H9 (cell line): ENCODE results near the gene PHLDA1. TPM values are rescaled to one million over a fixed set of nuclear protein-coding genes. Genes with fewer than 3 reads are reported as not detected.

Experiments used
- DNase-seq: peaks from one replicate; pipeline ENCODE4 v3.0.0-alpha.2; 2017
- H2AFZ ChIP-seq: one replicate; pipeline ENCODE4 v1.6.1; 2013; ENCODE audit warnings: mild to moderate bottlenecking, low read length, control low read depth, moderate library complexity
- H2AK5ac ChIP-seq: 2 replicates; pipeline ENCODE4 v1.6.1; 2013; ENCODE audit warnings: low read length, control low read depth, mixed read lengths; ENCODE audit not compliant: insufficient read length
- H2BK120ac ChIP-seq: one replicate; pipeline ENCODE4 v1.6.1; 2013; ENCODE audit warnings: low read depth, mild to moderate bottlenecking, low read length, control low read depth, inconsistent platforms; ENCODE audit not compliant: poor library complexity, severe bottlenecking
- H2BK12ac ChIP-seq: 2 replicates; pipeline ENCODE4 v1.6.1; 2013; ENCODE audit warnings: low read length, control low read depth, mixed read lengths, low read depth; ENCODE audit not compliant: insufficient read length
- H2BK15ac ChIP-seq: 2 replicates; pipeline ENCODE4 v1.6.1; 2013; ENCODE audit warnings: low read depth, low read length, control low read depth
- H2BK20ac ChIP-seq: one replicate; pipeline ENCODE4 v1.6.1; 2013; ENCODE audit warnings: low read depth, mild to moderate bottlenecking, low read length, control low read depth, inconsistent platforms; ENCODE audit not compliant: poor library complexity, severe bottlenecking
- H2BK5ac ChIP-seq: 2 replicates; pipeline ENCODE4 v1.6.1; 2013; ENCODE audit warnings: low read length, control low read depth, mixed read lengths; ENCODE audit not compliant: insufficient read length
- H3K14ac ChIP-seq: 2 replicates; pipeline ENCODE4 v1.6.1; 2013; ENCODE audit warnings: low read length, control low read depth; ENCODE audit not compliant: insufficient read depth
- H3K18ac ChIP-seq: 2 replicates; pipeline ENCODE4 v1.6.1; 2013; ENCODE audit warnings: low read depth, mild to moderate bottlenecking, mixed read lengths, low read length, control low read depth; ENCODE audit not compliant: insufficient read length
- H3K23ac ChIP-seq: 2 replicates; pipeline ENCODE4 v1.6.1; 2013; ENCODE audit warnings: low read length, control low read depth, mixed read lengths, low read depth; ENCODE audit not compliant: insufficient read length
- H3K23me2 ChIP-seq: 2 replicates; pipeline ENCODE4 v1.6.1; 2013; ENCODE audit warnings: low read depth, mild to moderate bottlenecking, mixed read lengths, low read length, control low read depth; ENCODE audit not compliant: insufficient read length, poor library complexity, severe bottlenecking
- H3K27ac ChIP-seq: 2 replicates; pipeline ENCODE4 v1.5.1; 2013; ENCODE audit warnings: low read length, control low read depth, mixed read lengths, low read depth; ENCODE audit not compliant: insufficient read length
- H3K27me3 ChIP-seq: 2 replicates; pipeline ENCODE4 v1.6.1; 2013; ENCODE audit warnings: low read length, control low read depth, inconsistent platforms; ENCODE audit not compliant: insufficient read depth
- H3K4ac ChIP-seq: 2 replicates; pipeline ENCODE4 v1.6.1; 2013; ENCODE audit warnings: low read depth, mild to moderate bottlenecking, control low read depth, inconsistent platforms, low read length, moderate library complexity
- H3K4me1 ChIP-seq: 2 replicates; pipeline ENCODE4 v1.6.1; 2013; ENCODE audit warnings: low read length, control low read depth, inconsistent platforms; ENCODE audit not compliant: insufficient read depth
- H3K4me2 ChIP-seq: 2 replicates; pipeline ENCODE4 v1.6.1; 2013; ENCODE audit warnings: low read length, control low read depth, mixed read lengths; ENCODE audit not compliant: insufficient read length, insufficient read depth
- H3K56ac ChIP-seq: 2 replicates; pipeline ENCODE4 v1.6.1; 2013; ENCODE audit warnings: low read depth, mild to moderate bottlenecking, mixed read lengths, low read length, control low read depth; ENCODE audit not compliant: insufficient read length
- H3K79me1 ChIP-seq: 2 replicates; pipeline ENCODE4 v1.6.1; 2013; ENCODE audit warnings: low read depth, mild to moderate bottlenecking, moderate library complexity, low read length, control low read depth, inconsistent platforms; ENCODE audit not compliant: insufficient read depth, poor library complexity, severe bottlenecking
- H3K79me2 ChIP-seq: 2 replicates; pipeline ENCODE4 v1.6.1; 2013; ENCODE audit warnings: low read length, control low read depth, inconsistent platforms; ENCODE audit not compliant: insufficient read depth
- H3K9ac ChIP-seq: 2 replicates; pipeline ENCODE4 v1.6.1; 2013; ENCODE audit warnings: low read length, control low read depth, mixed read lengths; ENCODE audit not compliant: insufficient read length; ENCODE audit errors: extremely low read depth
- H3K9me3 ChIP-seq: one replicate; pipeline ENCODE4 v1.6.1; 2013; ENCODE audit warnings: low read depth, low read length, inconsistent platforms; ENCODE audit not compliant: control insufficient read depth
- H3T11ph ChIP-seq: one replicate; pipeline ENCODE4 v1.6.1; 2013; ENCODE audit warnings: mild to moderate bottlenecking, low read length, control low read depth, inconsistent platforms
- H4K20me1 ChIP-seq: one replicate; pipeline ENCODE4 v1.6.1; 2013; ENCODE audit not compliant: control insufficient read depth, insufficient read length, insufficient read depth
- H4K5ac ChIP-seq: 2 replicates; pipeline ENCODE4 v1.6.1; 2013; ENCODE audit warnings: low read depth, mild to moderate bottlenecking, mixed read lengths, low read length, control low read depth; ENCODE audit not compliant: insufficient read length
- H4K8ac ChIP-seq: replicated peaks from 2 replicates; pipeline ENCODE4 v1.6.1; 2013; ENCODE audit warnings: low read length, control low read depth, mixed read lengths, low read depth; ENCODE audit not compliant: insufficient read length
- H4K91ac ChIP-seq: 2 replicates; pipeline ENCODE4 v1.6.1; 2013; ENCODE audit warnings: low read depth, mild to moderate bottlenecking, moderate library complexity, mixed read lengths, low read length, control low read depth; ENCODE audit not compliant: insufficient read length
- H3K27ac Mint-ChIP-seq, 3 experiments: 2 replicates in 2 of 3; 3 replicates in 1 of 3; pipeline ENCODE4 v1.8.0; 2020 to 2021; ENCODE audit warnings: mixed read lengths in 3 of 3, mild to moderate bottlenecking in 1 of 3, moderate library complexity in 1 of 3
- H3K27me3 Mint-ChIP-seq: 2 replicates; pipeline ENCODE4 v1.8.0; 2021; ENCODE audit warnings: low read depth, mild to moderate bottlenecking, moderate library complexity, mixed read lengths
- H3K36me3 Mint-ChIP-seq, 3 experiments: 2 replicates in 2 of 3; 3 replicates in 1 of 3; pipeline ENCODE4 v1.8.0; 2020 to 2021; ENCODE audit warnings: low read depth in 3 of 3, mixed read lengths in 3 of 3; ENCODE audit not compliant: insufficient read depth in 1 of 3
- H3K4me1 Mint-ChIP-seq, 2 experiments: 2 replicates each; pipeline ENCODE4 v1.8.0; 2020; ENCODE audit warnings: mixed read lengths in 2 of 2
- H3K4me3 Mint-ChIP-seq, 2 experiments: 2 replicates in 1 of 2; 3 replicates in 1 of 2; pipeline ENCODE4 v1.8.0; 2020 to 2021; ENCODE audit warnings: mild to moderate bottlenecking in 2 of 2, mixed read lengths in 2 of 2, moderate library complexity in 1 of 2
- H3K9me3 Mint-ChIP-seq, 2 experiments: 2 replicates in 1 of 2; 3 replicates in 1 of 2; pipeline ENCODE4 v1.8.0; 2020; ENCODE audit warnings: mild to moderate bottlenecking in 2 of 2, mixed read lengths in 2 of 2, moderate library complexity in 1 of 2
- WGBS: extraction: QIAGEN DNeasy Blood & Tissue Kit; methylation state at CpG from one replicate; pipeline ENCODE4 v1.1.7; 2013; ENCODE audit warnings: missing lambda C conversion rate, low lambda C conversion rate, mixed read lengths; ENCODE audit not compliant: insufficient read length; ENCODE audit errors: extremely low coverage; 5-methylcytosine and 5-hydroxymethylcytosine counted together
- long read RNA-seq: library from polyadenylated mRNA; unstranded; transcript quantifications from one replicate; pipeline ENCODE4 v2.0.0, GENCODE V29; 2020
- total RNA-seq: library from RNA; stranded (reverse); gene quantifications from 2 replicates; pipeline ENCODE4 v1.2.1, GENCODE V29; 2021
- TF ChIP-seq, protein P1 (sequence below): fragments of 200-600 bp; sonication (generic); conservative IDR thresholded peaks from 3 replicates; pipeline ENCODE4 v1.8.0; 2021; ENCODE audit warnings: antibody characterized with exemption, mild to moderate bottlenecking

Gene PHLDA1
- 106 TPM in 2 replicates for total RNA-seq
- long read RNA-seq, full-length matches to known transcripts, result 852 of 876 reads
- long read RNA-seq, partial matches to known transcripts, result 0 of 876 reads
- long read RNA-seq, other reads (novel, unspliced or antisense), result 24 of 876 reads

DNA sequence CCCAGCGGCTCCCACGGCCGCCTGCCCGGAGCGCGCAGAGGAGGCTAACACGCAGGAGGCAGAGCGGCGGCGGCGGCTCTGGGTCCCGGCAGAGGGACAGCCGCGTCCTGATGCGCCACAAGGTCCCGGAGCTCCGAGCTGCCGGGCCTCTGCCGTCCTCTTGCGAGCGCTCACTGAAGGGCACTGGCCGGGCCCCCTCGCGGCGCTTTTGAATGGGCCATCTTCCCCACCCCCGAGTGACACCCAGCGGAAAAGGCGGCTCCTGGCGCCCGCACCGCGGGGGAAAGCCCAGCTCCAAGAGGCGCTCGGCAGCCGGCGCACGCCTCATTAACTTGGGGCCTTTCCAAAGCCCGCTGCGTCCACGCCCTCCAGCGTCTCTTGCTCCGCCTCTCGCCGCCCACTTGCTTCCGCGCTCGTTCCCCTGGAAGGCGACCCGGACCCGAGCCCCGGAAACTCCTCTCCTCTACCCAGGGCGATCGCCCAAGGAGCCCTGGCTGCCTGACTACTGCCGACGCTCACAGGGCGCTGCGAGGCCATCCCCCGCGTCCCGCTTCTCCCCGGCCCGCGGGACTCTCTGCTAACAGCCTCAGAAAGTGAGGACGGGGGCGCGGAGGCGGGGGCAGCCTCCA, at the start of gene PHLDA1:
Gene PHLDA1 (minus strand): TSS at position 363 of the 629 bp plus-strand sequence.
- Mint-ChIP-seq H3K9me3 (no peaks in the 10 kb centered on the region; a peak in 1 of 5 replicates), H3K27me3 (peaks cover 3% of the 10 kb centered on the region), H3K4me3 (peak within 1 kb of the TSS; percentile 98 to 99), H3K36me3 (peaks cover 5 to 44% (median 32%) of the 10 kb centered on the region in 3 experiments; a peak in 4 of 7 replicates), H3K4me1 (peaks cover 33% of the 10 kb centered on the region in 2 experiments), H3K27ac (peak within 1 kb of the TSS; percentile 93 to 99 (median 99))
- H3K4ac ChIP-seq, result no peak within 1 kb of the TSS
- H3K4me2 ChIP-seq, result peak within 1 kb of the TSS; percentile 97
- peak within 1 kb of the TSS; percentile 82 for H4K5ac ChIP-seq
- no peaks in the 10 kb centered on the region for H3K9me3 ChIP-seq
- no peaks in the 10 kb centered on the region for H3K79me1 ChIP-seq
- H4K20me1 ChIP-seq, result no peaks in the 10 kb centered on the region
- H3K4me1 ChIP-seq, result peaks cover 8% of the 10 kb centered on the region; the same call in 1 of the 2 replicates
- TF ChIP-seq, protein P1, sequence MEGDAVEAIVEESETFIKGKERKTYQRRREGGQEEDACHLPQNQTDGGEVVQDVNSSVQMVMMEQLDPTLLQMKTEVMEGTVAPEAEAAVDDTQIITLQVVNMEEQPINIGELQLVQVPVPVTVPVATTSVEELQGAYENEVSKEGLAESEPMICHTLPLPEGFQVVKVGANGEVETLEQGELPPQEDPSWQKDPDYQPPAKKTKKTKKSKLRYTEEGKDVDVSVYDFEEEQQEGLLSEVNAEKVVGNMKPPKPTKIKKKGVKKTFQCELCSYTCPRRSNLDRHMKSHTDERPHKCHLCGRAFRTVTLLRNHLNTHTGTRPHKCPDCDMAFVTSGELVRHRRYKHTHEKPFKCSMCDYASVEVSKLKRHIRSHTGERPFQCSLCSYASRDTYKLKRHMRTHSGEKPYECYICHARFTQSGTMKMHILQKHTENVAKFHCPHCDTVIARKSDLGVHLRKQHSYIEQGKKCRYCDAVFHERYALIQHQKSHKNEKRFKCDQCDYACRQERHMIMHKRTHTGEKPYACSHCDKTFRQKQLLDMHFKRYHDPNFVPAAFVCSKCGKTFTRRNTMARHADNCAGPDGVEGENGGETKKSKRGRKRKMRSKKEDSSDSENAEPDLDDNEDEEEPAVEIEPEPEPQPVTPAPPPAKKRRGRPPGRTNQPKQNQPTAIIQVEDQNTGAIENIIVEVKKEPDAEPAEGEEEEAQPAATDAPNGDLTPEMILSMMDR, result peak; percentile 68
- peak within 1 kb of the TSS; percentile 87 for H3K27ac ChIP-seq
- H3K23ac ChIP-seq, result no peak within 1 kb of the TSS
- no peak within 1 kb of the TSS for H2BK15ac ChIP-seq
- H3K79me2 ChIP-seq, result peaks cover 11% of the 10 kb centered on the region; the same call in 1 of the 2 replicates
- no peaks in the 10 kb centered on the region for H3K27me3 ChIP-seq
- peak within 1 kb of the TSS; percentile 83 for H3K9ac ChIP-seq
- H3K14ac ChIP-seq, result peak within 1 kb of the TSS; percentile 88
- H2AFZ ChIP-seq, result no peak within 1 kb of the TSS
- H4K8ac ChIP-seq, result no peak within 1 kb of the TSS
- H3K18ac ChIP-seq, result peak within 1 kb of the TSS; percentile 74
- no peak within 1 kb of the TSS for H3K56ac ChIP-seq
- WGBS, result no CpG with 5 or more reads among the region's 67 CpGs
- H2BK12ac ChIP-seq, result no peak within 1 kb of the TSS
- peak; percentile 96 for DNase-seq
- H2BK5ac ChIP-seq, result peak within 1 kb of the TSS; percentile 94
- no peak within 1 kb of the TSS for H4K91ac ChIP-seq
- H3K23me2 ChIP-seq, result peaks cover 9% of the 10 kb centered on the region
- H2AK5ac ChIP-seq, result no peak within 1 kb of the TSS
- H3T11ph ChIP-seq, result no peak within 1 kb of the TSS
- H2BK120ac ChIP-seq, result no peak within 1 kb of the TSS
- no peak within 1 kb of the TSS for H2BK20ac ChIP-seq
